Mesothelial cell of epicardium (in vitro differentiated cells): ENCODE measurements around the gene TMEM37. TPM values are rescaled to one million over a fixed set of nuclear protein-coding genes. Genes with fewer than 3 reads are reported as not detected.

Experiments
- DNase-seq, 2 experiments: peaks; one replicate each; pipeline ENCODE4 v3.0.0; 2021; ENCODE audit warnings: low spot score in 2 of 2; ENCODE audit not compliant: unreplicated experiment in 2 of 2
- H3K27ac Mint-ChIP-seq: 2 replicates; pipeline ENCODE4 v1.8.0; 2021; ENCODE audit warnings: mixed read lengths
- H3K27me3 Mint-ChIP-seq: 2 replicates; pipeline ENCODE4 v1.8.0; 2021; ENCODE audit warnings: low read depth, mixed read lengths
- H3K36me3 Mint-ChIP-seq: 2 replicates; pipeline ENCODE4 v1.8.0; 2021; ENCODE audit warnings: mixed read lengths
- H3K4me1 Mint-ChIP-seq: 2 replicates; pipeline ENCODE4 v1.8.0; 2021; ENCODE audit warnings: mixed read lengths
- H3K4me3 Mint-ChIP-seq: 2 replicates; pipeline ENCODE4 v1.8.0; 2021; ENCODE audit warnings: mild to moderate bottlenecking, moderate library complexity, mixed read lengths
- H3K9me3 Mint-ChIP-seq: 2 replicates; pipeline ENCODE4 v1.8.0; 2021; ENCODE audit warnings: mixed read lengths
- total RNA-seq: library from RNA; stranded (reverse); gene quantifications from 3 replicates; pipeline ENCODE4 v1.2.1, GENCODE V29; 2021
- TF ChIP-seq, protein P1 (sequence below): fragments of 200-600 bp; sonication (generic); IDR thresholded peaks from one replicate; pipeline ENCODE4 v1.5.0; 2021; ENCODE audit warnings: antibody characterized with exemption; ENCODE audit not compliant: unreplicated experiment

Gene TMEM37
- total RNA-seq, 1 donor from 2014 or later, result 11.9 TPM

DNA sequence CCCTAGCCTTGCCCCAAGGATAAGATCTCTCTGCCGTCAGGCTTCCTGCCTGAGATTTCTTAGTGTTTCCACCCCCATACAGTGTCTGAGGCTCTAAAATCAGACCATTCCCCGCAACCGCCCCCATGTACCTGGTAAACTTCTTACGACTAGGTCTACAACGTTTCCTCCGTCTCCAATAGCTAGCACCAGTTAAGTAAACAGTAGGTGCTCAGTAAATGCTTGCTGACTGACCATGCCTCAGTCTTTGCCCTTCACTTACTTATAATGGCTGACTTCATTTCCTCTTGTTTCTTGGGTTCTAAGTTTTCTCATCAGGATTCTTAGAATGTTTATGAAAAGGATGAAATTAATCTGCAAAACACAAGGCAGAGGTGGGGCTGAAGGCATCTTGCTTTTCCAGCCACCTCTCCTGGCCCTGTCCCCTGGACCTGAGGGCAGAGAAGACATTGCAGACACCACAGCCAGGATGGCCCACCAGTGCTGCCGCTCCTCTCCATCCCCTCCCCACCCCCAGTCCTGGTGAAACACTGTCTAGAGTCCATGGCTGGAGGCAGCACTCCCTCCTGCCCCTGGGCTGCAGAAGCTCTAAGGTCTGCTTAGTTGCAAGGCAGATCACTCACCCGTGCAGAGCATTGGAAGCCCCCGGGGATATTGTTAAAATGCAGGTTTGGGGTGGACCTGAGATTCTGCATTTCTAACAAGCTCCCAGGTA lies 16.9 kb downstream of the TMEM37 start:
- DNase-seq, result no peak
- Mint-ChIP-seq H3K36me3 (no peaks in the 10 kb centered on the region), H3K27me3 (peaks cover 2% of the 10 kb centered on the region), H3K27ac (no peak overlapping the region), H3K4me3 (no peak overlapping the region), H3K4me1 (no peaks in the 10 kb centered on the region), H3K9me3 (no peaks in the 10 kb centered on the region)
- TF ChIP-seq, protein P1, sequence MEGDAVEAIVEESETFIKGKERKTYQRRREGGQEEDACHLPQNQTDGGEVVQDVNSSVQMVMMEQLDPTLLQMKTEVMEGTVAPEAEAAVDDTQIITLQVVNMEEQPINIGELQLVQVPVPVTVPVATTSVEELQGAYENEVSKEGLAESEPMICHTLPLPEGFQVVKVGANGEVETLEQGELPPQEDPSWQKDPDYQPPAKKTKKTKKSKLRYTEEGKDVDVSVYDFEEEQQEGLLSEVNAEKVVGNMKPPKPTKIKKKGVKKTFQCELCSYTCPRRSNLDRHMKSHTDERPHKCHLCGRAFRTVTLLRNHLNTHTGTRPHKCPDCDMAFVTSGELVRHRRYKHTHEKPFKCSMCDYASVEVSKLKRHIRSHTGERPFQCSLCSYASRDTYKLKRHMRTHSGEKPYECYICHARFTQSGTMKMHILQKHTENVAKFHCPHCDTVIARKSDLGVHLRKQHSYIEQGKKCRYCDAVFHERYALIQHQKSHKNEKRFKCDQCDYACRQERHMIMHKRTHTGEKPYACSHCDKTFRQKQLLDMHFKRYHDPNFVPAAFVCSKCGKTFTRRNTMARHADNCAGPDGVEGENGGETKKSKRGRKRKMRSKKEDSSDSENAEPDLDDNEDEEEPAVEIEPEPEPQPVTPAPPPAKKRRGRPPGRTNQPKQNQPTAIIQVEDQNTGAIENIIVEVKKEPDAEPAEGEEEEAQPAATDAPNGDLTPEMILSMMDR, result no peak

DNA sequence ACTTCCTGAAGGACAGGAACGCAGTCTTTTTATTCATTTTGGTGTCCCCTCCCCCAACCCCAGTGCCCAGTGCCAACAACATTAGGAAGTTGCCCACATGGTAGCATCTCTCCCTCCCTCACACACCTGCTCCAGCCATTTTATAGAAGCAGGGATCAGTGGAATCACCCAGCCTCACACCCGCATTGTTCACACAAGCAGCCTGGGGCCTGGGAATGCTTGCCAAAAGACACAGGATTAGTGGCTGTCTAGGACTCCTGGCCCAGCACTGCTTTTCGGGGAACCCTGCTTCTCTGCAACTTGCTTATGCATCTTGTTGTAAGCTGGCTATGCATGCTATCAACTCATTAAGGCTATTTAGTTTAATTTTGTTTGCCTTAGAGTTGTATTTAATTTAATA lies 17.9 kb downstream of the TMEM37 start:
- Mint-ChIP-seq H3K27ac (no peak overlapping the region), H3K27me3 (peaks cover 2% of the 10 kb centered on the region), H3K4me3 (no peak overlapping the region), H3K36me3 (no peaks in the 10 kb centered on the region), H3K4me1 (no peaks in the 10 kb centered on the region), H3K9me3 (no peaks in the 10 kb centered on the region)
- TF ChIP-seq, protein P1, result no peak
- no peak for DNase-seq

GRCh38 chr2:119451336-119452050 lies 19.8 kb downstream of the TMEM37 start:
- Mint-ChIP-seq H3K4me1 (no peaks in the 10 kb centered on the region), H3K27ac (no peak overlapping the region), H3K36me3 (no peaks in the 10 kb centered on the region), H3K9me3 (peaks cover 6% of the 10 kb centered on the region), H3K27me3 (peaks cover 2% of the 10 kb centered on the region), H3K4me3 (no peak overlapping the region)
- TF ChIP-seq, protein P1, result no peak
- DNase-seq, result no peak

GRCh38 chr2:119453972-119454593 lies 22.4 kb downstream of the TMEM37 start:
- H3K27ac Mint-ChIP-seq, result no peak overlapping the region
- H3K27me3 Mint-ChIP-seq, result peaks cover 2% of the 10 kb centered on the region
- TF ChIP-seq, protein P1, result no peak
- peaks cover 6% of the 10 kb centered on the region for H3K9me3 Mint-ChIP-seq
- no peaks in the 10 kb centered on the region for H3K36me3 Mint-ChIP-seq
- DNase-seq, result no peak
- no peak overlapping the region for H3K4me3 Mint-ChIP-seq
- peaks cover 1% of the 10 kb centered on the region for H3K4me1 Mint-ChIP-seq

DNA sequence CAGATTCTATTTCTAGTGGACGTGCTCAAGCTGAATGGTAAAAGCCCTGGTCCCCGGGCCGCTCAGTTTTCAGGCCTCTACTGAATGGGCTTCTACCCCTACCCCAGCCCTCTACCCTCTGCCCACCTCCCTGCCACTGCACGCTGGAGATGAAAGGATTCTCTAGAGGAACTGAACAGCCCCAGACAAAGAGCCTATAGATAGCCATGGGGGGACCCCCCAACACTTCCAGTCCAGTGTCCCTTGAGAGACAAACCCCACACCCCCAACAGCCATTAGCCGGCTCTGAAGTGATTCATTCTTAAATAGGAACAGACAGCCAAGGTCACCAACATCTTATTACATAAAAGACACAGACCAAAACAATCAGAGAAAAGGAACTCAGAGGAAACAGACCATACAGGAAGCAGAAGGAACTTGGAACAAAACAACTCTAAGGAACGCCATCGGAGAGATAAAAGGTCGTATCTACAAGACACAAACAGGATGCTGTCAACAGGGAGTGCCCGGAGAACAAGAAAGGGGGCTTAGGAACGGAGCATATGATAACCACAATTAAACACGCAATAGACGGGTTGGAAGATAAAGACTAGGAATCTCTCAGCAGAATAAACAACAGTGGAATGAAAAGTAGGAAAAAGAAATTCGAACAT lies 23.5 kb downstream of the TMEM37 start:
- H3K9me3 Mint-ChIP-seq, result peaks cover 6% of the 10 kb centered on the region
- no peaks in the 10 kb centered on the region for H3K36me3 Mint-ChIP-seq
- DNase-seq, result no peak
- H3K4me3 Mint-ChIP-seq, result no peak overlapping the region
- TF ChIP-seq, protein P1, result no peak
- H3K27me3 Mint-ChIP-seq, result peaks cover 2% of the 10 kb centered on the region
- H3K4me1 Mint-ChIP-seq, result peaks cover 2% of the 10 kb centered on the region
- H3K27ac Mint-ChIP-seq, result no peak overlapping the region
